Naive thymus-derived CD4-positive, alpha-beta T cell (primary cell): Measurements from ENCODE around the gene MPDU1. TPM values are rescaled to one million over a fixed set of nuclear protein-coding genes. Genes with fewer than 3 reads are reported as not detected.

Experiments
- ATAC-seq: fragments of 150-1000 bp; cut with Tn5 transposase; 2 replicates; pipeline ENCODE4 v1.10.0; 2021; ENCODE audit warnings: mild to moderate bottlenecking, moderate library complexity
- CTCF ChIA-PET: fragments of 350-600 bp; sonication (Branson Sonifier 250); formaldehyde crosslinking; loops from one replicate; lab custom pipeline; 2021; ENCODE audit warnings: antibody characterized with exemption; lab: Charles Lee
- POLR2A ChIA-PET: fragments of 350-600 bp; sonication (Branson Sonifier 250); formaldehyde crosslinking; loops from one replicate; lab custom pipeline; 2021; ENCODE audit warnings: antibody characterized with exemption, inconsistent platforms; lab: Charles Lee
- DNase-seq, 9 donors: peaks; one replicate each; pipeline versions ENCODE4 v3.0.0 to v3.0.0-alpha.2; 2020 to 2022; ENCODE audit warnings: mixed read lengths in 1 of 9
- H3K27ac ChIP-seq: one replicate; pipeline ENCODE4 v1.7.0; 2013; ENCODE audit warnings: mild to moderate bottlenecking, low read depth, low read length, moderate library complexity
- H3K27me3 ChIP-seq, 2 donors: one replicate each; pipeline ENCODE4 v1.7.0; 2013; ENCODE audit warnings: low read length in 2 of 2, mild to moderate bottlenecking in 2 of 2, moderate library complexity in 2 of 2; ENCODE audit not compliant: control insufficient read depth in 2 of 2, insufficient read depth in 2 of 2
- H3K36me3 ChIP-seq, 3 experiments: 1 replicate in 2 of 3; 2 replicates in 1 of 3; pipeline ENCODE4 v1.7.0; 2013; ENCODE audit warnings: low read length in 3 of 3, mild to moderate bottlenecking in 3 of 3, moderate library complexity in 1 of 3; ENCODE audit not compliant: insufficient read depth in 3 of 3, control insufficient read depth in 2 of 3
- H3K4me1 ChIP-seq, 2 donors: one replicate each; pipeline ENCODE4 v1.7.0; 2013; ENCODE audit warnings: low read length in 2 of 2, mild to moderate bottlenecking in 2 of 2, moderate library complexity in 1 of 2; ENCODE audit not compliant: control insufficient read depth in 2 of 2, insufficient read depth in 2 of 2
- H3K4me3 ChIP-seq: 2 replicates; pipeline ENCODE4 v1.7.0; 2013; ENCODE audit warnings: mild to moderate bottlenecking, low read length
- H3K9me3 ChIP-seq, 3 experiments: 1 replicate in 2 of 3; 2 replicates in 1 of 3; pipeline ENCODE4 v1.7.0; 2013; ENCODE audit warnings: low read length in 3 of 3; ENCODE audit not compliant: control insufficient read depth in 2 of 3
- H3K27ac Mint-ChIP-seq, 9 donors: one replicate each; pipeline ENCODE4 v1.8.0; 2020 to 2022; ENCODE audit warnings: mixed read lengths in 9 of 9, mild to moderate bottlenecking in 8 of 9, moderate library complexity in 5 of 9, inconsistent platforms in 2 of 9
- H3K27me3 Mint-ChIP-seq, 5 donors: one replicate each; pipeline ENCODE4 v1.8.0; 2021 to 2022; ENCODE audit warnings: mixed read lengths in 5 of 5, mild to moderate bottlenecking in 1 of 5
- H3K36me3 Mint-ChIP-seq, 5 donors: one replicate each; pipeline ENCODE4 v1.8.0; 2020 to 2022; ENCODE audit warnings: mixed read lengths in 5 of 5, mild to moderate bottlenecking in 3 of 5, inconsistent platforms in 1 of 5
- H3K4me1 Mint-ChIP-seq, 7 donors: one replicate each; pipeline ENCODE4 v1.8.0; 2020 to 2022; ENCODE audit warnings: mixed read lengths in 7 of 7, mild to moderate bottlenecking in 3 of 7, inconsistent platforms in 1 of 7
- H3K4me3 Mint-ChIP-seq, 10 donors: one replicate each; pipeline ENCODE4 v1.8.0; 2020 to 2022; ENCODE audit warnings: mild to moderate bottlenecking in 10 of 10, mixed read lengths in 10 of 10, moderate library complexity in 6 of 10, inconsistent platforms in 2 of 10
- H3K9me3 Mint-ChIP-seq, 11 donors: one replicate each; pipeline ENCODE4 v1.8.0; 2020 to 2022; ENCODE audit warnings: mixed read lengths in 11 of 11, mild to moderate bottlenecking in 4 of 11, inconsistent platforms in 1 of 11, moderate library complexity in 1 of 11
- intact Hi-C, 2 donors: fragments of 100-400 bp; cut with micrococcal nuclease; formaldehyde crosslinking; loops; one replicate each; pipeline ENCODE4 v1.15.1; 2023
- polyA plus RNA-seq, 2 donors: library from polyadenylated mRNA; unstranded; fragments of 300-500 nt; fragmentation: Illumina TruSeq; gene quantifications; one replicate each; pipeline ENCODE4 v1.2.3, GENCODE V29; 2021
- total RNA-seq, 6 experiments: library from RNA in 5 of 6; stranded (reverse) in 5 of 6; gene quantifications; 1 replicate in 5 of 6; 2 replicates in 1 of 6; pipeline ENCODE4 v1.2.3 and lab custom pipeline; 2021 to 2026

Gene MPDU1
- total and polyA plus RNA-seq, 7 experiments from 2014 or later = 25.4 to 79.8 (median 39.1) TPM

GRCh38 chr17:7572338-7572587, 11.4 kb upstream of the MPDU1 start:
- peaks cover 0 to 5% (median 0%) of the 10 kb centered on the region in 5 donors for H3K27me3 Mint-ChIP-seq
- DNase-seq = no peak
- peaks cover 4 to 55% (median 27%) of the 10 kb centered on the region in 5 donors for H3K36me3 Mint-ChIP-seq
- peak overlapping the region; percentile 72 for H3K4me3 ChIP-seq
- peaks cover 12 to 61% (median 43%) of the 10 kb centered on the region in 7 donors for H3K4me1 Mint-ChIP-seq
- no peak for ATAC-seq
- peaks cover 21 to 31% of the 10 kb centered on the region in 2 donors for H3K4me1 ChIP-seq
- peak overlapping the region; percentile 90 to 100 (median 98) for H3K4me3 Mint-ChIP-seq
- intact Hi-C loops = loop anchor here (1.0 to 10.0 kb wide), 29 partner anchors 11 to 618 kb away; partner anchors contain the start of genes ELP5 (in 2 of the 2), PER1 (in 2 of the 2), POLR2A (in 2 of the 2) and SENP3 (in 2 of the 2)
- peak overlapping the region; percentile 78 for H3K27ac ChIP-seq
- ChIA-PET CTCF (no interaction called here), POLR2A (interaction anchor here (1.0 to 8.2 kb wide), 11 partner anchors 8 to 136 kb away, joined by 3 to 108 read pairs (median 6); partner anchors contain the start of genes MPDU1, POLR2A, SAT2 and SENP3)
- peaks cover 0 to 6% (median 0%) of the 10 kb centered on the region in 11 donors for H3K9me3 Mint-ChIP-seq
- H3K36me3 ChIP-seq = peaks cover 28 to 70% (median 34%) of the 10 kb centered on the region in 3 experiments
- H3K9me3 ChIP-seq = no peaks in the 10 kb centered on the region
- H3K27ac Mint-ChIP-seq = peak overlapping the region; percentile 94 to 99 (median 98)
- no peaks in the 10 kb centered on the region for H3K27me3 ChIP-seq

DNA sequence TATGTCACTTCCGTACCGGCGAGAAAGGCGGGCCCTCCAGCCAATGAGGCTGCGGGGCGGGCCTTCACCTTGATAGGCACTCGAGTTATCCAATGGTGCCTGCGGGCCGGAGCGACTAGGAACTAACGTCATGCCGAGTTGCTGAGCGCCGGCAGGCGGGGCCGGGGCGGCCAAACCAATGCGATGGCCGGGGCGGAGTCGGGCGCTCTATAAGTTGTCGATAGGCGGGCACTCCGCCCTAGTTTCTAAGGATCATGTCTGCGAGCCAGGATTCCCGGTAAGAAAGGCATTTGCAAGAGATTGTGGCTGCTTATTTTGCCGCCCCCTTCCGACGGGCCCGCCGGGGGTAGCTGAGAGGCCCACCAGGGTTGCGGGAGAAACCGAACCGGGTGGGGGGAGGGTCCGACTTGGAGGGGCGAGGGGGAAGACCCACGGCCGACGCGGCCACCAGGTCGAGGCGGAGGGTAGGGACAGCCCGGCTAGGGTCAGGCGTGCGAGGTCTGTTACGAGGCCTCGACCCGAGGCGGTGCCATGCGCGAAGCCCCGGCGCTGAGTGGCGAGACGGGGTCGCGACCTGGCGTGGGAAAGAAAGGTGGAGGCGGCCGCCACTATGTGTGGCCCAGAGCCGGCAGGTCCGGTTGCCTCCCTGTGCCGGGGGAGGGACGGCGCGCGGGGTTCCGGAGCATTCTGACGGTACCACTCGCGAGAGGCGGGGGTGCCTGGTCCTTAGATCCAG, 10.9 kb upstream of the MPDU1 start:
- Mint-ChIP-seq H3K4me1 (peaks cover 9 to 62% (median 48%) of the 10 kb centered on the region in 7 donors), H3K27me3 (peaks cover 0 to 5% (median 0%) of the 10 kb centered on the region in 5 donors), H3K27ac (peak overlapping the region; percentile 94 to 99 (median 98)), H3K9me3 (peaks cover 0 to 8% (median 0%) of the 10 kb centered on the region in 11 donors), H3K36me3 (peaks cover 4 to 55% (median 31%) of the 10 kb centered on the region in 5 donors), H3K4me3 (peak overlapping the region; percentile 90 to 100 (median 98))
- Histone ChIP-seq H3K27me3 (no peaks in the 10 kb centered on the region), H3K4me1 (peaks cover 21 to 31% of the 10 kb centered on the region in 2 donors), H3K36me3 (peaks cover 33 to 70% (median 39%) of the 10 kb centered on the region in 3 experiments), H3K9me3 (no peaks in the 10 kb centered on the region), H3K27ac (peak overlapping the region; percentile 96), H3K4me3 (peak overlapping the region; percentile 91)
- peak; percentile 91 for ATAC-seq
- ChIA-PET CTCF (no interaction called here), POLR2A (interaction anchor here (1.0 to 8.2 kb wide), 17 partner anchors 9 to 359 kb away, joined by 3 to 108 read pairs (median 5); partner anchors contain the start of genes ACAP1, CNTROB, CTDNEP1 and MPDU1)
- DNase-seq = peak; percentile 99 to 100 (median 100)
- intact Hi-C loops = loop anchor here (1.0 to 10.0 kb wide), 29 partner anchors 11 to 618 kb away; partner anchors contain the start of genes ELP5 (in 2 of the 2), MPDU1 (in 2 of the 2), PER1 (in 2 of the 2) and POLR2A (in 2 of the 2)

- H3K27ac Mint-ChIP-seq = peak overlapping the region; percentile 94 to 99 (median 98)
- DNase-seq = peak; percentile 80 to 92 (median 89)
Measured at GRCh38 chr17:7573324-7574080, 10.2 kb upstream of the MPDU1 start.

GRCh38 chr17:7574176-7574953, 9.3 kb upstream of the MPDU1 start:
- ChIA-PET POLR2A (interaction anchor here (0.6 to 8.2 kb wide), 25 partner anchors 9 to 802 kb away, joined by 3 to 108 read pairs (median 4); partner anchors contain the start of genes ACAP1, ATP1B2, CNTROB and CTDNEP1), CTCF (interaction anchor here (0.8 to 2.2 kb wide), 4 partner anchors 13 to 113 kb away, joined by 3 to 11 read pairs (median 5); partner anchors contain the start of genes SENP3 and TP53)
- Mint-ChIP-seq H3K4me1 (peaks cover 14 to 74% (median 62%) of the 10 kb centered on the region in 7 donors), H3K4me3 (peak overlapping the region; percentile 90 to 100 (median 98)), H3K27me3 (peaks cover 0 to 5% (median 0%) of the 10 kb centered on the region in 5 donors), H3K36me3 (peaks cover 4 to 64% (median 42%) of the 10 kb centered on the region in 5 donors), H3K27ac (peak overlapping the region; percentile 72 to 99 (median 98)), H3K9me3 (peaks cover 0 to 11% (median 0%) of the 10 kb centered on the region in 11 donors)
- Histone ChIP-seq H3K9me3 (no peaks in the 10 kb centered on the region), H3K4me1 (peaks cover 25 to 38% of the 10 kb centered on the region in 2 donors), H3K27ac (peak overlapping the region; percentile 96), H3K36me3 (peaks cover 37 to 84% (median 45%) of the 10 kb centered on the region in 3 experiments), H3K4me3 (peak overlapping the region; percentile 91), H3K27me3 (no peaks in the 10 kb centered on the region)
- DNase-seq (no peak), ATAC-seq (no peak)
- intact Hi-C loops = loop anchor here (5.0 to 10.0 kb wide), 8 partner anchors 38 to 580 kb away; partner anchors contain the start of genes PER1 (in 2 of the 2), BCL6B (in 1 of the 2), CHD3 (in 1 of the 2) and CYB5D1 (in 1 of the 2)

More at GRCh38 chr17:7573324-7574080, 10.2 kb upstream of the MPDU1 start:
- Histone ChIP-seq H3K4me3 (peak overlapping the region; percentile 91), H3K9me3 (no peaks in the 10 kb centered on the region), H3K4me1 (peaks cover 21 to 31% of the 10 kb centered on the region in 2 donors), H3K36me3 (peaks cover 37 to 78% (median 45%) of the 10 kb centered on the region in 3 experiments), H3K27ac (peak overlapping the region; percentile 96), H3K27me3 (no peaks in the 10 kb centered on the region)
- CTCF ChIA-PET = interaction anchor here (1.0 to 2.2 kb wide), 2 partner anchors 13 to 14 kb away, joined by 6 to 11 read pairs; partner anchors contain the start of gene SENP3
- Mint-ChIP-seq H3K27me3 (peaks cover 0 to 5% (median 0%) of the 10 kb centered on the region in 5 donors), H3K4me3 (peak overlapping the region; percentile 90 to 100 (median 98)), H3K36me3 (peaks cover 4 to 59% (median 35%) of the 10 kb centered on the region in 5 donors), H3K4me1 (peaks cover 9 to 66% (median 53%) of the 10 kb centered on the region in 7 donors), H3K9me3 (peaks cover 0 to 8% (median 0%) of the 10 kb centered on the region in 11 donors)
- peak; percentile 60 for ATAC-seq
- POLR2A ChIA-PET = interaction anchor here (0.6 to 8.2 kb wide), 23 partner anchors 10 to 803 kb away, joined by 3 to 108 read pairs (median 4); partner anchors contain the start of genes ACAP1, ATP1B2, CNTROB and CTDNEP1
- intact Hi-C loops = loop anchor here (1.0 to 10.0 kb wide), 18 partner anchors 10 to 581 kb away; partner anchors contain the start of genes ELP5 (in 2 of the 2), PER1 (in 2 of the 2), ATP1B2 (in 1 of the 2) and BCL6B (in 1 of the 2)

- no peak overlapping the region for H3K4me3 ChIP-seq
Measured at GRCh38 chr17:7575481-7575883, 8.2 kb upstream of the MPDU1 start.

More at GRCh38 chr17:7575481-7575883, 8.2 kb upstream of the MPDU1 start:
- H3K4me1 ChIP-seq = peaks cover 29 to 42% of the 10 kb centered on the region in 2 donors
- POLR2A ChIA-PET = interaction anchor here (0.6 to 8.2 kb wide), 12 partner anchors 8 to 222 kb away, joined by 3 to 108 read pairs (median 5); partner anchors contain the start of genes MPDU1, POLR2A, SENP3 and SOX15
- H3K9me3 Mint-ChIP-seq = peaks cover 0 to 12% (median 0%) of the 10 kb centered on the region in 11 donors
- H3K27ac ChIP-seq = peak overlapping the region; percentile 96
- H3K27me3 ChIP-seq = no peaks in the 10 kb centered on the region
- no peak for ATAC-seq
- peak overlapping the region; percentile 4 to 100 (median 98) for H3K4me3 Mint-ChIP-seq
- DNase-seq = no peak
- H3K36me3 Mint-ChIP-seq = peaks cover 4 to 61% (median 36%) of the 10 kb centered on the region in 5 donors
- peak overlapping the region in 5 of 9 donors; percentile 45 to 98 (median 80) for H3K27ac Mint-ChIP-seq
- H3K27me3 Mint-ChIP-seq = peaks cover 0 to 5% (median 0%) of the 10 kb centered on the region in 5 donors
- CTCF ChIA-PET = interaction anchor here (0.5 to 2.2 kb wide), 4 partner anchors 15 to 246 kb away, joined by 3 to 11 read pairs (median 4); partner anchors contain the start of genes SENP3 and TNFSF13
- intact Hi-C loops = loop anchor here in 1 of 2 donors (10.0 kb wide), 2 partner anchors 551 to 579 kb away; partner anchors contain the start of genes BCL6B and PER1
- H3K4me1 Mint-ChIP-seq = peaks cover 23 to 84% (median 69%) of the 10 kb centered on the region in 7 donors
- peaks cover 37 to 73% (median 45%) of the 10 kb centered on the region in 3 experiments for H3K36me3 ChIP-seq
- no peaks in the 10 kb centered on the region for H3K9me3 ChIP-seq
